CD4-positive, alpha-beta T cell (primary cell): Measurements from ENCODE around the gene GAS6. TPM values are rescaled to one million over a fixed set of nuclear protein-coding genes. Genes with fewer than 3 reads are reported as not detected.

Source experiments
- ATAC-seq: fragments of 200-7000 bp; cut with Tn5 transposase; one replicate; pipeline ENCODE4 v1.10.0; 2022; ENCODE audit warnings: mild to moderate bottlenecking; ENCODE audit not compliant: poor library complexity
- CTCF ChIA-PET: fragments of 350-600 bp; sonication (Branson Sonifier 250); formaldehyde crosslinking; loops from one replicate; lab custom pipeline; 2021; ENCODE audit warnings: antibody characterized with exemption, inconsistent platforms; lab: Charles Lee
- POLR2A ChIA-PET: fragments of 350-600 bp; sonication (Branson Sonifier 250); formaldehyde crosslinking; loops from one replicate; lab custom pipeline; 2021; ENCODE audit warnings: antibody characterized with exemption, inconsistent platforms; lab: Charles Lee
- DNase-seq, 14 experiments: peaks; one replicate each; pipeline ENCODE4 v3.0.0-alpha.2; 2013 to 2020; ENCODE audit warnings: mixed read lengths in 2 of 14
- H3K27ac ChIP-seq, 2 donors: one replicate each; pipeline versions ENCODE4 v1.5.1 to v1.7.0; 2013; ENCODE audit warnings: low read length in 2 of 2, low read depth in 1 of 2, mild to moderate bottlenecking in 1 of 2
- H3K27me3 ChIP-seq, 2 experiments: 1 replicate in 1 of 2; 2 replicates in 1 of 2; pipeline versions ENCODE4 v1.6.1 to v1.7.0; 2013; ENCODE audit warnings: low read length in 2 of 2, control low read depth in 1 of 2, mild to moderate bottlenecking in 1 of 2, moderate library complexity in 1 of 2; ENCODE audit not compliant: insufficient read depth in 2 of 2, control insufficient read depth in 1 of 2
- H3K36me3 ChIP-seq: one replicate; pipeline ENCODE4 v1.6.1; 2013; ENCODE audit warnings: low read length, control low read depth; ENCODE audit not compliant: insufficient read depth
- H3K4me1 ChIP-seq: one replicate; pipeline ENCODE4 v1.6.1; 2013; ENCODE audit warnings: low read length, control low read depth; ENCODE audit not compliant: insufficient read depth
- H3K4me3 ChIP-seq: one replicate; pipeline ENCODE4 v1.5.1; 2013; ENCODE audit warnings: mild to moderate bottlenecking, low read length, moderate library complexity
- H3K9me3 ChIP-seq, 2 experiments: 1 replicate in 1 of 2; 2 replicates in 1 of 2; pipeline versions ENCODE4 v1.6.1 to v1.7.0; 2013; ENCODE audit warnings: low read length in 2 of 2, mild to moderate bottlenecking in 2 of 2, control low read depth in 1 of 2, moderate library complexity in 1 of 2; ENCODE audit not compliant: control insufficient read depth in 1 of 2, insufficient read depth in 1 of 2
- H3K27ac Mint-ChIP-seq: one replicate; pipeline ENCODE4 v1.8.0; 2020; ENCODE audit warnings: mixed read lengths
- H3K27me3 Mint-ChIP-seq: one replicate; pipeline ENCODE4 v1.8.0; 2021; ENCODE audit warnings: mixed read lengths
- H3K36me3 Mint-ChIP-seq: one replicate; pipeline ENCODE4 v1.8.0; 2021; ENCODE audit warnings: low read depth, mixed read lengths
- H3K4me1 Mint-ChIP-seq: one replicate; pipeline ENCODE4 v1.8.0; 2021; ENCODE audit warnings: low read depth, mixed read lengths
- H3K4me3 Mint-ChIP-seq: one replicate; pipeline ENCODE4 v1.8.0; 2020; ENCODE audit warnings: mild to moderate bottlenecking, mixed read lengths
- H3K9me3 Mint-ChIP-seq: one replicate; pipeline ENCODE4 v1.8.0; 2020; ENCODE audit warnings: mixed read lengths
- intact Hi-C, 2 experiments: fragments of 100-400 bp; cut with DNase I in 1 of 2; cut with micrococcal nuclease in 1 of 2; formaldehyde crosslinking; loops; one replicate each; pipeline versions ENCODE4 v1.15.1 to v1.9.0; 2023 to 2025; cut with DNase I, micrococcal nuclease
- total RNA-seq, 174 experiments: library from RNA in 2 of 174; stranded (reverse) in 2 of 174; gene quantifications; one replicate each; pipeline ENCODE4 v1.2.3 and lab custom pipeline; 2021 to 2026
- TF ChIP-seq, protein P1 (sequence below): fragments of 200-600 bp; IDR thresholded peaks from one replicate; pipeline ENCODE4 v1.8.0; 2022; ENCODE audit warnings: antibody characterized with exemption, mild to moderate bottlenecking

Gene GAS6
- total RNA-seq, 2 experiments from 2014 or later, result 0.52 to 1.0 TPM

DNA sequence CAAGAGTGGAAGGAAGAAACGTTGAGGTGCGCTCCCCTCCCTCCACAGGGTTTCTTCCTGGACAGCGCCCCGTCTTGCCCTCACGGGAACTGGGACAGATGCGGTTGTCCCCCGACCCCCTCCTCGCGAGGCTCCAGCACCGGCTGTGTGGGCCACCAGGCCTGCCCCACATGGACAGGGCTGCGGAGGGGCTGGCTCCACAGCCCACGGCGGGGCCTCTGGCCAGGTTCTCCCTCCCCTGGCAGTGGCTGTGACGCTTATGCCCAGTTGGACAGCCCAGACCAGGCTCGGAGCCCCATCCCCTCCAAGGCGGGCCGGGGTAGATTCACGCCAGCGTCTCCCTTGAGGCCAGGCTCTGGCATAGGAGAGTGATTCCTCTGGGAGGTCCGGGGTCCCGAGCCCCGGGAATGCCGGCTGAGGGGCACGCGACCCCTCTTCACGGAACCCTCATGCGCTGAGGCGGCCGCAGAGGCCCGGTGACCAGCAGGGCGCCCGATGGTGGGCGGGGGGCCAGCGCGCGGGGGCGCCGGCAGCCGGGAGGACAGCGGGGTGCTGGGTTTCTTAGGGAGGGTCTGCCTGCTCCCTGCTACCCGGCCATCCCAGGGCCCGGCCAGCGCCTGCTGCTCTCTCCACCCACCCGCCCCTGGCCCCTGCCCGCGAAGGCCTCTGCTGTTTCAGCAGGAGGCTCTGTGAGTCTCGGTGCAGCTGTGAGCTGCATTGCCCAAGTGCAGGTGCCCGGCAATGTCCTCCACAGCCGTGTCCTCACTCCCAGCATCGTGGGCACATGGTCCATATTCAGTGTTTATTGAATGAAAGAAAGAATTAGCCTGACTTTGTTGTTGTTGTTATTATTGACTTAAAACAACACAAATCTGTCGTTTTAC, 20.3 kb upstream of the GAS6 start:
- ChIA-PET CTCF (no interaction called here), POLR2A (no interaction called here)
- Mint-ChIP-seq H3K9me3 (no peaks in the 10 kb centered on the region), H3K27me3 (peaks cover 13% of the 10 kb centered on the region), H3K36me3 (no peaks in the 10 kb centered on the region), H3K4me3 (no peak overlapping the region), H3K27ac (no peak overlapping the region), H3K4me1 (peaks cover 28% of the 10 kb centered on the region)
- no peaks in the 10 kb centered on the region for H3K9me3 ChIP-seq
- peaks cover 21% of the 10 kb centered on the region for H3K4me1 ChIP-seq
- no peak overlapping the region for H3K27ac ChIP-seq
- intact Hi-C loops, result no loop called here
- TF ChIP-seq, protein P1, sequence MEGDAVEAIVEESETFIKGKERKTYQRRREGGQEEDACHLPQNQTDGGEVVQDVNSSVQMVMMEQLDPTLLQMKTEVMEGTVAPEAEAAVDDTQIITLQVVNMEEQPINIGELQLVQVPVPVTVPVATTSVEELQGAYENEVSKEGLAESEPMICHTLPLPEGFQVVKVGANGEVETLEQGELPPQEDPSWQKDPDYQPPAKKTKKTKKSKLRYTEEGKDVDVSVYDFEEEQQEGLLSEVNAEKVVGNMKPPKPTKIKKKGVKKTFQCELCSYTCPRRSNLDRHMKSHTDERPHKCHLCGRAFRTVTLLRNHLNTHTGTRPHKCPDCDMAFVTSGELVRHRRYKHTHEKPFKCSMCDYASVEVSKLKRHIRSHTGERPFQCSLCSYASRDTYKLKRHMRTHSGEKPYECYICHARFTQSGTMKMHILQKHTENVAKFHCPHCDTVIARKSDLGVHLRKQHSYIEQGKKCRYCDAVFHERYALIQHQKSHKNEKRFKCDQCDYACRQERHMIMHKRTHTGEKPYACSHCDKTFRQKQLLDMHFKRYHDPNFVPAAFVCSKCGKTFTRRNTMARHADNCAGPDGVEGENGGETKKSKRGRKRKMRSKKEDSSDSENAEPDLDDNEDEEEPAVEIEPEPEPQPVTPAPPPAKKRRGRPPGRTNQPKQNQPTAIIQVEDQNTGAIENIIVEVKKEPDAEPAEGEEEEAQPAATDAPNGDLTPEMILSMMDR, result no peak
- no peak overlapping the region for H3K4me3 ChIP-seq
- ATAC-seq, result no peak
- H3K27me3 ChIP-seq, result no peaks in the 10 kb centered on the region
- no peak for DNase-seq
- no peaks in the 10 kb centered on the region for H3K36me3 ChIP-seq

DNA sequence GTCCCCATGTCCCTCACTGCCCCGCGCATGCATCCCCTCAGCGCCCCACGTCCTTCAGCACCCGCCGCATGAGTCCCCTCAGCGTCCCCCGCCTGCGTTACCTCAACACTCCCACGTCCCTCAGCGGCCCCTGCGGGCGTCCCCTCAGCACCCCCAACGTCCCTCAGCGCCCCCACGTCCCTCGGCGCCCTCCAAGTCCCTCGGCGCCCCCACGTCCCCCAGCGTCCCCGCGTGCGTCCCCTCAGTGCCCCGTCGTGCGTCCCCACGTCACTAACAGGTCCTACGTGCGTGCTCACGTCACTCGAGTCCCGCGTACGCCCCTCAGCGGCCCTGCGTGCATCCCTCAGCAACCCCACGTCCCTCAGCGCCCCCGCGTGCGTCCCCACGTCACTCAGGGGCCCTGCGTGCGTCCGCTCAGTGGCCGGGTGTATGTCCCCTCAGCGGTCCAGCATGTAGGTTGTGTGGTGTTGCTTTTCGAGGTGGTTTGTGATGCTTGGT, 19.5 kb upstream of the GAS6 start:
- Mint-ChIP-seq H3K4me3 (no peak overlapping the region), H3K27ac (no peak overlapping the region), H3K9me3 (no peaks in the 10 kb centered on the region), H3K36me3 (no peaks in the 10 kb centered on the region), H3K27me3 (peaks cover 13% of the 10 kb centered on the region), H3K4me1 (peaks cover 28% of the 10 kb centered on the region)
- H3K36me3 ChIP-seq, result no peaks in the 10 kb centered on the region
- DNase-seq, result no peak
- no peak overlapping the region for H3K4me3 ChIP-seq
- TF ChIP-seq, protein P1, result no peak
- ChIA-PET POLR2A (no interaction called here), CTCF (no interaction called here)
- ATAC-seq, result no peak
- no peaks in the 10 kb centered on the region for H3K9me3 ChIP-seq
- peaks cover 21% of the 10 kb centered on the region for H3K4me1 ChIP-seq
- no peaks in the 10 kb centered on the region for H3K27me3 ChIP-seq
- intact Hi-C loops, result no loop called here
- no peak overlapping the region for H3K27ac ChIP-seq

DNA sequence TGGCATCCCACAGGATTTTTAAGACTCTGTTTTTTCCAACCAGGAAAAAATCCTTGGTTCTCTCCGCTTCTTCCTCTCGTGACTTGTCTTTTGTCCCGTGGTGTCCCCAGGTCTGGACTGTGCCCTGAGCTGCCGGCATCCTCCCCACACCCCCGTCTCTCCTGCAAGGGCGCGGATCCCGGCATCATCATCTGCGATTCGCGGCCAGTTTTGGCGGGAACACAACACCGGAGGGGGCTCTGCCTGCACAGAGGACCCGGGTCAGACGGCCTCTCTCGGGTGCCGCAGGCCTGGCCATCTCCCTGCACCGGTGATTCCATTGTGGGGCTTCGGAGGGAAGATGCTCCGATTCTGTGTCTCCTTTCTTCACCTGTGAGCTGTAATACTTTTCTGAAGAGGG, 18.8 kb upstream of the GAS6 start:
- no peaks in the 10 kb centered on the region for H3K9me3 Mint-ChIP-seq
- no peaks in the 10 kb centered on the region for H3K36me3 ChIP-seq
- H3K4me3 Mint-ChIP-seq, result no peak overlapping the region
- DNase-seq (no peak), ATAC-seq (no peak)
- H3K27me3 ChIP-seq, result no peaks in the 10 kb centered on the region
- H3K9me3 ChIP-seq, result no peaks in the 10 kb centered on the region
- H3K4me1 Mint-ChIP-seq, result peaks cover 28% of the 10 kb centered on the region
- CTCF ChIA-PET, result no interaction called here
- H3K36me3 Mint-ChIP-seq, result no peaks in the 10 kb centered on the region
- intact Hi-C loops, result no loop called here
- no peak overlapping the region for H3K27ac ChIP-seq
- POLR2A ChIA-PET, result no interaction called here
- H3K27ac Mint-ChIP-seq, result no peak overlapping the region
- H3K4me1 ChIP-seq, result peaks cover 21% of the 10 kb centered on the region
- TF ChIP-seq, protein P1, result no peak
- H3K27me3 Mint-ChIP-seq, result peaks cover 10% of the 10 kb centered on the region
- no peak overlapping the region for H3K4me3 ChIP-seq
